Measurements from ENCODE around the gene GALNT16. TPM values are rescaled to one million over a fixed set of nuclear protein-coding genes. Genes with fewer than 3 reads are reported as not detected.

GALNT16 gene
- total and polyA plus RNA-seq, 2 donors (not counting 3 experiments of a cell fraction or from before 2014, with no cell fraction given) = 0.39 to 0.49 TPM

DNA sequence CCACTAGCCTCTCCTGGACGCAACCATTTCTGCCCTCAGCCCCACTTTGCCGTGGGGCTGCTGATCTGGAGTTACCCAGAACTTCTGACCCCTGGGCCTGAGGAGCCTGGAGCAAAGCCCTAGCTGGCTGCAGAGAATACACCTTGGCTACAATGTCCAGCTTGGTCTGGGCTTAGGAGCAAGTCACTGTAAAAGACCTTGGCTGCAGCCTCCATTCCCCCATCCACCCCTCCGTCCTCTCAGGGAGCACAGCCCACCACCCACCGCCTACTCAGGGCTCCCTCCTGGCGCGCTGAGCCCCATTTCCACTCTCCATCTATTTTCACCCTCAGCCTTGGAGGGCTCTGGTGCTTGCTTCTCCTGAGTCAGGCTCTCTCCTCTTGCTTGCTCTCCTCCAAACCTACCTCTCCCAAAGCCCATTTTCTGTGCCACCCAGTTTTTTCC, 95.2 kb downstream of the GALNT16 start:
- Histone ChIP-seq H3K79me2 (ENCODE audit: control insufficient read depth, insufficient read depth, low read length) (no peaks in the 10 kb centered on the region), H3K4me3 (replicated peaks in 1 of 3; ENCODE audit: insufficient read depth in 1 of 3, low read depth in 1 of 3, low read length in 3 of 3) (no peak overlapping the region), H3K9me3 (replicated peaks; ENCODE audit: control insufficient read depth, insufficient read depth, low read length) (no peaks in the 10 kb centered on the region), H3K9me1 (replicated peaks; ENCODE audit: control insufficient read depth, extremely low read depth, insufficient read depth, low read length) (no peaks in the 10 kb centered on the region), H3K4me2 (ENCODE audit: insufficient read depth, low read length) (no peak overlapping the region), H4K20me1 (replicated peaks; ENCODE audit: control insufficient read depth, extremely low read depth, insufficient read depth, low read length) (no peaks in the 10 kb centered on the region), H2AFZ (ENCODE audit: low read depth, low read length) (no peak overlapping the region), H3K9ac (replicated peaks; ENCODE audit: extremely low read depth, insufficient read depth, low read length) (no peak overlapping the region), H3K27ac (ENCODE audit: insufficient read depth, low read depth, low read length) (no peak overlapping the region), H3K27me3 (ENCODE audit: control insufficient read depth in 2 of 2, insufficient read depth in 2 of 2, low read length in 2 of 2) (peaks cover 0 to 5% of the 10 kb centered on the region in 2 experiments), H3K36me3 (ENCODE audit: control insufficient read depth in 2 of 2, extremely low read depth in 1 of 2, insufficient read depth in 2 of 2, low read length in 2 of 2) (no peaks in the 10 kb centered on the region), H3K4me1 (ENCODE audit: control insufficient read depth, extremely low read depth, insufficient read depth, low read length) (no peaks in the 10 kb centered on the region)
- FAIRE-seq (no peak), DNase-seq (ENCODE audit: low read depth, low spot score) (no peak)
- intact Hi-C loops (cut with micrococcal nuclease) = no loop called here
- BruUV-seq (replicated peaks) = no TSS peak
- TF ChIP-seq FOS (IDR thresholded peaks at IDR 0.05; ENCODE audit: borderline replicate concordance, insufficient read depth, low read length) = no peak
- TF ChIP-seq MYC (IDR thresholded peaks at IDR 0.05; ENCODE audit: low read depth, low read length) = no peak
- no peak for TF ChIP-seq JUN (IDR thresholded peaks at IDR 0.05; ENCODE audit: borderline replicate concordance, insufficient read depth, insufficient read length, low read depth)
- TF ChIP-seq, protein P1, sequence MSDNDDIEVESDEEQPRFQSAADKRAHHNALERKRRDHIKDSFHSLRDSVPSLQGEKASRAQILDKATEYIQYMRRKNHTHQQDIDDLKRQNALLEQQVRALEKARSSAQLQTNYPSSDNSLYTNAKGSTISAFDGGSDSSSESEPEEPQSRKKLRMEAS (IDR thresholded peaks at IDR 0.05; ENCODE audit: insufficient read depth, insufficient read length) = no peak
- TF ChIP-seq, protein P2, sequence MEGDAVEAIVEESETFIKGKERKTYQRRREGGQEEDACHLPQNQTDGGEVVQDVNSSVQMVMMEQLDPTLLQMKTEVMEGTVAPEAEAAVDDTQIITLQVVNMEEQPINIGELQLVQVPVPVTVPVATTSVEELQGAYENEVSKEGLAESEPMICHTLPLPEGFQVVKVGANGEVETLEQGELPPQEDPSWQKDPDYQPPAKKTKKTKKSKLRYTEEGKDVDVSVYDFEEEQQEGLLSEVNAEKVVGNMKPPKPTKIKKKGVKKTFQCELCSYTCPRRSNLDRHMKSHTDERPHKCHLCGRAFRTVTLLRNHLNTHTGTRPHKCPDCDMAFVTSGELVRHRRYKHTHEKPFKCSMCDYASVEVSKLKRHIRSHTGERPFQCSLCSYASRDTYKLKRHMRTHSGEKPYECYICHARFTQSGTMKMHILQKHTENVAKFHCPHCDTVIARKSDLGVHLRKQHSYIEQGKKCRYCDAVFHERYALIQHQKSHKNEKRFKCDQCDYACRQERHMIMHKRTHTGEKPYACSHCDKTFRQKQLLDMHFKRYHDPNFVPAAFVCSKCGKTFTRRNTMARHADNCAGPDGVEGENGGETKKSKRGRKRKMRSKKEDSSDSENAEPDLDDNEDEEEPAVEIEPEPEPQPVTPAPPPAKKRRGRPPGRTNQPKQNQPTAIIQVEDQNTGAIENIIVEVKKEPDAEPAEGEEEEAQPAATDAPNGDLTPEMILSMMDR (IDR thresholded peaks at IDR 0.05; ENCODE audit: extremely low read depth in 1 of 2, insufficient read depth in 1 of 2, low read depth in 1 of 2, low read length in 2 of 2) = no peak
- no peak for TF ChIP-seq EZH2 (IDR thresholded peaks at IDR 0.05; ENCODE audit: borderline replicate concordance, low read depth, low read length, severe bottlenecking)
- no peak for TF ChIP-seq POLR2AphosphoS5 (IDR thresholded peaks at IDR 0.05; ENCODE audit: insufficient read depth, low read depth, low read length)
- TF ChIP-seq POLR2A (IDR thresholded peaks at IDR 0.05; ENCODE audit: low read depth, low read length) = no peak
- no peak for TF ChIP-seq GATA2 (IDR thresholded peaks at IDR 0.05; ENCODE audit: insufficient read depth, insufficient read length, low read depth, low read length)
- CTCF ChIA-PET = no interaction called here
- POLR2A ChIA-PET = no interaction called here
- dilution Hi-C loops (cut with MboI; ENCODE audit: extremely low pct_ligation_motif_present, low sequenced_read_pairs) = no loop called here

Measured in endothelial cell of umbilical vein (primary cell).